Tibial nerve (tissue), 4 donors: ENCODE measurements around the gene TIRAP. TPM values are rescaled to one million over a fixed set of nuclear protein-coding genes. Genes with fewer than 3 reads are reported as not detected.

Source experiments
- DNase-seq, 2 donors: peaks; one replicate each; pipeline ENCODE4 v3.0.0-alpha.2; 2019; ENCODE audit warnings: low spot score in 2 of 2
- H3K27ac ChIP-seq, 4 donors: fragments of 200-600 bp; sonication (generic) in 3 of 4; one replicate each; pipeline ENCODE4 v1.5.1; 2017 to 2019; ENCODE audit warnings: mild to moderate bottlenecking in 1 of 4
- H3K27me3 ChIP-seq, 2 donors: fragments of 200-600 bp; sonication (generic) in 1 of 2; one replicate each; pipeline versions ENCODE4 v1.5.1 to v1.6.0; 2017 to 2019
- H3K36me3 ChIP-seq, 3 donors: fragments of 200-600 bp; sonication (generic); one replicate each; pipeline ENCODE4 v1.5.1; 2018 to 2019
- H3K4me1 ChIP-seq, 4 donors: fragments of 200-600 bp; sonication (generic) in 3 of 4; one replicate each; pipeline ENCODE4 v1.5.1; 2017 to 2019
- H3K4me3 ChIP-seq, 4 donors: fragments of 200-600 bp; sonication (generic) in 3 of 4; one replicate each; pipeline ENCODE4 v1.5.1; 2017 to 2019; ENCODE audit warnings: mild to moderate bottlenecking in 1 of 4, moderate library complexity in 1 of 4
- H3K9me3 ChIP-seq, 4 donors: fragments of 200-600 bp; sonication (generic) in 3 of 4; one replicate each; pipeline ENCODE4 v1.5.1; 2017 to 2019
- EP300 ChIP-seq, 2 donors: sonication (generic); formaldehyde crosslinking; IDR thresholded peaks; one replicate each; pipeline ENCODE4 v1.6.1; 2017; ENCODE audit warnings: antibody characterized with exemption in 2 of 2, mild to moderate bottlenecking in 1 of 2
- POLR2A ChIP-seq, 2 donors: fragments of 450-650 bp; IDR thresholded peaks; one replicate each; pipeline ENCODE4 v1.6.1; 2017; ENCODE audit warnings: antibody characterized with exemption in 2 of 2, mild to moderate bottlenecking in 2 of 2, moderate library complexity in 2 of 2
- WGBS, 2 donors: methylation state at CpG; one replicate each; pipeline ENCODE4 v1.1.5; 2018; 5-methylcytosine and 5-hydroxymethylcytosine counted together
- total RNA-seq, 4 donors: library from RNA; depleted of rRNA; stranded (reverse); fragments of >200 nt; gene quantifications; one replicate each; pipeline ENCODE4 v1.1.0, GENCODE V29; 2016
- TF ChIP-seq, protein P1 (sequence below), 5 experiments: fragments of 200-600 bp in 3 of 5; fragments of 450-650 bp in 2 of 5; sonication (generic) in 3 of 5; IDR thresholded peaks; one replicate each; pipeline ENCODE4 v1.5.1; 2016 to 2019; ENCODE audit warnings: antibody characterized with exemption in 5 of 5, mild to moderate bottlenecking in 3 of 5, moderate library complexity in 2 of 5

TIRAP gene
- total RNA-seq, 4 donors from 2014 or later, result 13.8 to 16.3 (median 14.6) TPM

DNA sequence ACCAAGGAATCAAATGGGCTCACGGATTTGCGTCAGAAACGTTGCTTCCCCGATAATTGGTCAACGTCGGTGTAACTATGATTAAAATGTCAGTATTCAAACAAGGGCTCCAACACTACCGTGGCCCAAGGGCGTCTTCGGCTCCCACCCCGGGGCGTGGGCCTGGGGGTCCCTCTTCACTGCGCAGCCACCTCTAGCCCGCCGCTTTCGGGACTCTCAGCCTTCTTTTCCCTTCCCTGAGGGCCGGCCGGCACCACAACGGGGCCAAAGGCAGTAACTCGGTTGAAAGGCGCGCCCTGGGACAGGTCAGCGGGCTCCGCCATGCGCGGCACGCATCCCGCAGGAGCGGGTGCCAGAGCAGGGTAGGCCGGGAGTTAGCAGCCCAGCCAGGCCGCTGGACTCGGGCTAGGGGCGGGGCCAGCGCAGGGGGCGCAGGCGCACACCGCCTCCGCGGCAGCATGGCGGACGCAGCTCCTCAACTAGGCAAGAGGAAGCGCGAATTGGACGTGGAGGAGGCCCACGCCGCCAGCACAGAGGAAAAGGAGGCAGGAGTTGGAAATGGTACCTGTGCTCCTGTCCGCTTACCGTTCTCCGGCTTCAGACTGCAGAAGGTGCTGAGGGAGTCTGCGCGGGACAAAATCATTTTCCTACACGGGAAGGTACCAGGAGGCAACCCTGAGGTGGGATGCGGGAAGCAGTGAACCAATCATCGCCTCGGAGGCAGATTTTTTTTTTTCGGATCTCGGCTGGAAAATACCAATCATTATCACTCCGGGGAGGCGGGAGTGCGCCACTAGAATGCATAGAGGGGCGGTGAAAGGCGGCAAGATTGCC is 20.9 kb downstream of the TIRAP start, which contains the start of gene DCPS:
DCPS (plus strand) TSS at position 438 of the 834 bp plus-strand sequence; CDS start at position 459, 21 bp downstream.
- DNase-seq, result peak; percentile 77 to 80
- H3K27ac ChIP-seq, result peak within 1 kb of the TSS; percentile 79 to 96 (median 91)
- TF ChIP-seq POLR2A (IDR thresholded peaks at IDR 0.05), result peak; percentile 20 to 73
- TF ChIP-seq EP300 (IDR thresholded peaks at IDR 0.05), result peak; percentile 27 to 89
- TF ChIP-seq, protein P1, sequence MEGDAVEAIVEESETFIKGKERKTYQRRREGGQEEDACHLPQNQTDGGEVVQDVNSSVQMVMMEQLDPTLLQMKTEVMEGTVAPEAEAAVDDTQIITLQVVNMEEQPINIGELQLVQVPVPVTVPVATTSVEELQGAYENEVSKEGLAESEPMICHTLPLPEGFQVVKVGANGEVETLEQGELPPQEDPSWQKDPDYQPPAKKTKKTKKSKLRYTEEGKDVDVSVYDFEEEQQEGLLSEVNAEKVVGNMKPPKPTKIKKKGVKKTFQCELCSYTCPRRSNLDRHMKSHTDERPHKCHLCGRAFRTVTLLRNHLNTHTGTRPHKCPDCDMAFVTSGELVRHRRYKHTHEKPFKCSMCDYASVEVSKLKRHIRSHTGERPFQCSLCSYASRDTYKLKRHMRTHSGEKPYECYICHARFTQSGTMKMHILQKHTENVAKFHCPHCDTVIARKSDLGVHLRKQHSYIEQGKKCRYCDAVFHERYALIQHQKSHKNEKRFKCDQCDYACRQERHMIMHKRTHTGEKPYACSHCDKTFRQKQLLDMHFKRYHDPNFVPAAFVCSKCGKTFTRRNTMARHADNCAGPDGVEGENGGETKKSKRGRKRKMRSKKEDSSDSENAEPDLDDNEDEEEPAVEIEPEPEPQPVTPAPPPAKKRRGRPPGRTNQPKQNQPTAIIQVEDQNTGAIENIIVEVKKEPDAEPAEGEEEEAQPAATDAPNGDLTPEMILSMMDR (IDR thresholded peaks at IDR 0.05), result no peak
- H3K4me3 ChIP-seq, result peak within 1 kb of the TSS; percentile 65 to 89 (median 71)
- WGBS, 2 donors, result 2% methylated on average over 48 to 60 of the region's 61 CpGs
- peaks cover 0 to 29% (median 0%) of the 10 kb centered on the region in 3 donors for H3K36me3 ChIP-seq
- H3K9me3 ChIP-seq, result no peaks in the 10 kb centered on the region
- peaks cover 0 to 53% (median 13%) of the 10 kb centered on the region in 4 donors for H3K4me1 ChIP-seq
- no peaks in the 10 kb centered on the region for H3K27me3 ChIP-seq

DNA sequence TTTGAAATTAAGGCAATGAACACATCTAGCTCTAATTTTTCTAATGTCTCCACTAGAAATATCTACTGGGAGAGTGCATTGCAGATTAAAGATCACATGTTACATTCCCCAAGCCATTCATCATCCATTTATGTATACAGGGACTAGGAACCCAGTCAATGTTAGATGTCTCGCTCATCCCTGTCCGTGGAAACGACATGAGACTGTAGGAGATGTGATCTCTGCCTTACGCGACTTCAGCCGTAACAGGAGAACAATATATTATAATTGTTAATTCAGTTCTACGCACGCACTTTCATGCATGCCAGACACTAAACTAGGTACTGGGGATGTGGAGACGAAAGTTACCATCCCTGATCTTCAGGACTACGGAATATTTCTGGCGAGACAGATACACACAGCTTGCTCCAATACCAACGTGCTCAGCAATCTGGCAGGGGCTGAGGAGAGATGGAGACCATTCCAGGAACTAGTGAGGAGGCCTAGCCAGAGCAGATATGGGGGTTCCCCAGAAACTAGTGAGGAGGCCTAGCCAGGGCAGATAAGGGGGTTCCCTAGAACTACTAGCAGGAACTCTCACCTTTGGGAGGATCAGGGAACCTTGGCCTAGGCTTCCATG is 21.7 kb downstream of the TIRAP start:
- Histone ChIP-seq H3K4me3 (peak overlapping the region; percentile 65 to 89 (median 71)), H3K27me3 (no peaks in the 10 kb centered on the region), H3K9me3 (no peaks in the 10 kb centered on the region), H3K4me1 (peaks cover 0 to 53% (median 13%) of the 10 kb centered on the region in 4 donors), H3K36me3 (peaks cover 0 to 27% (median 0%) of the 10 kb centered on the region in 3 donors), H3K27ac (peak overlapping the region; percentile 79 to 96 (median 91))
- WGBS, 2 donors, result 28 to 40% methylated on average over 12 of the region's 12 CpGs
- no peak for DNase-seq
- TF ChIP-seq EP300 (IDR thresholded peaks at IDR 0.05) (no peak), POLR2A (IDR thresholded peaks at IDR 0.05) (no peak)
- TF ChIP-seq, protein P1 (IDR thresholded peaks at IDR 0.05), result no peak

DNA sequence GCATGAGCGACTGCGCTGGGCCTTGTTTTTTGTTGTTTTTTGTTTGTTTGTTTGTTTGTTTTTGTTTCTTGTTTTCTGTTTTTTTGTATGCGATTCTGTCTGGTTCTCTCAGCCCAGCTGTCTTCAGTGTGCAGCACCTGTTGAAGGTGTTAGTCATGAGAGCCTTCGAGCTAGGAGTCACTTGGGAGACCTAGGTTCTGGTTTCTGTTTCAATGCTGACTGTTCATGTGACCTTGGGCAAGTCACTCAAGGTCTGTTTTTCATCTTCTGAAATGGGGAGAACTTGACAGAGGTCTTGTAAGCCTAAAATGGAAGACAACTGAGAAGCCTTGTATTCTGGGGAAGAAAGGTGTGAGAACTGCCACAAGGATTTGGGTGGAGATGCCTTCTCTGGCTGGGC is 22.8 kb downstream of the TIRAP start:
- TF ChIP-seq, protein P1 (IDR thresholded peaks at IDR 0.05), result no peak
- H3K4me3 ChIP-seq, result no peak overlapping the region
- DNase-seq, result no peak
- 91 to 93% methylated on average over 4 of the region's 4 CpGs for WGBS, 2 donors
- H3K27ac ChIP-seq, result peak overlapping the region in 2 of 4 donors; percentile 6 to 39
- H3K4me1 ChIP-seq, result peaks cover 0 to 63% (median 17%) of the 10 kb centered on the region in 4 donors
- H3K36me3 ChIP-seq, result peaks cover 0 to 20% (median 0%) of the 10 kb centered on the region in 3 donors
- H3K9me3 ChIP-seq, result no peaks in the 10 kb centered on the region
- no peaks in the 10 kb centered on the region for H3K27me3 ChIP-seq

GRCh38 chr11:126307706-126308105 is 24.8 kb downstream of the TIRAP start:
- TF ChIP-seq, protein P1 (IDR thresholded peaks at IDR 0.05), result peak in 3 of 5 experiments; percentile 17 to 45 (median 30)
- TF ChIP-seq EP300 (IDR thresholded peaks at IDR 0.05), result no peak
- peak overlapping the region in 2 of 4 donors; percentile 45 to 72 for H3K27ac ChIP-seq
- H3K4me1 ChIP-seq, result peaks cover 0 to 76% (median 22%) of the 10 kb centered on the region in 4 donors
- peaks cover 0 to 14% (median 0%) of the 10 kb centered on the region in 3 donors for H3K36me3 ChIP-seq
- 9 to 15% methylated on average over 5 of the region's 5 CpGs for WGBS, 2 donors
- no peak overlapping the region for H3K4me3 ChIP-seq
- no peak for DNase-seq
- H3K27me3 ChIP-seq, result no peaks in the 10 kb centered on the region
- H3K9me3 ChIP-seq, result no peaks in the 10 kb centered on the region
